ENCODE results near the gene CBARP. TPM values are rescaled to one million over a fixed set of nuclear protein-coding genes. Genes with fewer than 3 reads are reported as not detected.

The CBARP gene
- total and polyA plus RNA-seq, 2 donors: 0.09 to 0.37 TPM

DNA sequence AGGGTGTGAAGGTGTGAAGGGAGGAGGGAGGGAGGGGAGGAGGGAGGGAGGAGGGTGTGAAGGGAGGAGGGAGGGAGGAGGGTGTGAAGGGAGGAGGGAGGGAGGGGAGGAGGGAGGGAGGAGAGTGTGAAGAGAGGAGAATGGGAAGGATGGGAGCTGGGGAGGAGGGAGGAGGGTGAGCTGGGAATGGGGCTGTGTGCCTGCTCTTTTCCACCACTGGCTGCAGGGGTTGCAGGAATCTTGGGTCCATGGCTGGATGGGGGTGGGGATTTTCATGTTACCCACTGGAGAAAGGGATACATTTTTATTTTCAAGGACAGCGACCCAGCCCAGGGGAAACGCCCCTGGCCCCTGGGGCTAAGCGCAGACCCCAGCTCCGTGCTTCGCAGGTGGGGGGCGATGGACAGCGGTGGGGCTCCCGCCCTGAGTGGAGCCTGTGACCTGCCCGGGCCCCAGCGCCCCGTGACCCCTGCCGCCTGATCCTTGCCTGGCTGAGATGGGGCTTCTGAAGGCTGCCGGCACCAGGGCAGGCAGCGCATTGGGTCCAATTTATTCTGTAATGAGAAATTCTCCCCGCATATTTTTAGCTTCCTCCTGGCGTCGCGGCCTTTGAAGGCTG lies 44.9 kb upstream of the CBARP start:
- Histone ChIP-seq H3K27me3 (ENCODE audit: control insufficient read depth in 2 of 2, insufficient read depth in 1 of 2, low read length in 1 of 2) (peaks cover 44 to 47% of the 10 kb centered on the region in 2 donors), H3K27ac (ENCODE audit: low read depth in 1 of 2, low read length in 1 of 2) (no peak overlapping the region), H3K9me3 (ENCODE audit: control insufficient read depth in 2 of 2, insufficient read depth in 1 of 2, low read length in 1 of 2) (peaks cover 0 to 7% of the 10 kb centered on the region in 2 donors), H3K4me1 (ENCODE audit: control insufficient read depth in 2 of 2, insufficient read depth in 2 of 2, low read length in 2 of 2) (no peaks in the 10 kb centered on the region), H3K36me3 (ENCODE audit: control insufficient read depth in 2 of 2, insufficient read depth in 2 of 2, low read length in 1 of 2) (peaks cover 14 to 20% of the 10 kb centered on the region in 2 donors), H3K4me3 (ENCODE audit: low read length in 2 of 2) (no peak overlapping the region)
- WGBS: 91% methylated on average over 18 of the region's 18 CpGs
- DNase-seq (ENCODE audit: low read depth in 6 of 9, low spot score in 9 of 9): no peak

DNA sequence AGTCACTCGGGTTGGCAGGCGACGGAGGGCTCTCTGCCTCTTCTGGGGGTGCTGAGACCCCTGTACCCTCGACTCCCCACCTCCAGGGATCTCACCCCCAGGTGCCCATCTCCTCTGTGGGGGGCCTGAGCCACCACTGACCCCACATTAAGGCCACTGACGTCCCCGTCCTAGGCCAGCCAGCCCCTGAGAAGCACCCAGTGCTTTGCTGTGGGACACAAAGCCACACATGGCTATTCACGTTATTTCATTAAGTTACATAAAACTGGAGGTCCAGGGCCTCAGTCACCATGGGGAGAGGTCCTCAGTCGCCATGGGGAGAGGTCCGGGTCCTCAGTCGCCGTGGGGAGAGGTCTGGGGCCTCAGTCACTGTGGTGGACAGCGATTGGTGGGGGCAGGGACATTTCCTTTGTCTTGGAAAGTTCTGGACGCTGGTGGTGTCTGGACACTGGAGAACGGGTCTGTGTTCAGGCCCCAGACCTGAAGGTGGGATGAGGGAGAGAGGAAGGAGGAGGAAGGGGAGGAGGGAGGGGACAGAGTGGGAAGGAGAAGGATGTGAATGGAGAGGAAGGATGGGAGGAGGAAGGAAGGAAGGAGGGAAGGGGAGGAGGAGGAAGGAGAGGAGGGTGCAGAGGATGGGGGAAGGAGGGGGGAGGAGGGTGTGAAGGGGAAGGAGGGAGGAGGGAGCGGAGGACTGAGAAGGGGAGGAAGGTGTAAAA lies 43.9 kb upstream of the CBARP start:
- Histone ChIP-seq H3K4me1 (ENCODE audit: control insufficient read depth in 2 of 2, insufficient read depth in 2 of 2, low read length in 2 of 2) (peaks cover 4 to 8% of the 10 kb centered on the region in 2 donors), H3K36me3 (ENCODE audit: control insufficient read depth in 2 of 2, insufficient read depth in 2 of 2, low read length in 1 of 2) (peaks cover 14 to 28% of the 10 kb centered on the region in 2 donors), H3K9me3 (ENCODE audit: control insufficient read depth in 2 of 2, insufficient read depth in 1 of 2, low read length in 1 of 2) (peaks cover 0 to 8% of the 10 kb centered on the region in 2 donors), H3K4me3 (ENCODE audit: low read length in 2 of 2) (no peak overlapping the region), H3K27me3 (ENCODE audit: control insufficient read depth in 2 of 2, insufficient read depth in 1 of 2, low read length in 1 of 2) (peaks cover 35 to 37% of the 10 kb centered on the region in 2 donors), H3K27ac (ENCODE audit: low read depth in 1 of 2, low read length in 1 of 2) (no peak overlapping the region)
- 86% methylated on average over 15 of the region's 15 CpGs for WGBS
- no peak for DNase-seq (ENCODE audit: low read depth in 6 of 9, low spot score in 9 of 9)

DNA sequence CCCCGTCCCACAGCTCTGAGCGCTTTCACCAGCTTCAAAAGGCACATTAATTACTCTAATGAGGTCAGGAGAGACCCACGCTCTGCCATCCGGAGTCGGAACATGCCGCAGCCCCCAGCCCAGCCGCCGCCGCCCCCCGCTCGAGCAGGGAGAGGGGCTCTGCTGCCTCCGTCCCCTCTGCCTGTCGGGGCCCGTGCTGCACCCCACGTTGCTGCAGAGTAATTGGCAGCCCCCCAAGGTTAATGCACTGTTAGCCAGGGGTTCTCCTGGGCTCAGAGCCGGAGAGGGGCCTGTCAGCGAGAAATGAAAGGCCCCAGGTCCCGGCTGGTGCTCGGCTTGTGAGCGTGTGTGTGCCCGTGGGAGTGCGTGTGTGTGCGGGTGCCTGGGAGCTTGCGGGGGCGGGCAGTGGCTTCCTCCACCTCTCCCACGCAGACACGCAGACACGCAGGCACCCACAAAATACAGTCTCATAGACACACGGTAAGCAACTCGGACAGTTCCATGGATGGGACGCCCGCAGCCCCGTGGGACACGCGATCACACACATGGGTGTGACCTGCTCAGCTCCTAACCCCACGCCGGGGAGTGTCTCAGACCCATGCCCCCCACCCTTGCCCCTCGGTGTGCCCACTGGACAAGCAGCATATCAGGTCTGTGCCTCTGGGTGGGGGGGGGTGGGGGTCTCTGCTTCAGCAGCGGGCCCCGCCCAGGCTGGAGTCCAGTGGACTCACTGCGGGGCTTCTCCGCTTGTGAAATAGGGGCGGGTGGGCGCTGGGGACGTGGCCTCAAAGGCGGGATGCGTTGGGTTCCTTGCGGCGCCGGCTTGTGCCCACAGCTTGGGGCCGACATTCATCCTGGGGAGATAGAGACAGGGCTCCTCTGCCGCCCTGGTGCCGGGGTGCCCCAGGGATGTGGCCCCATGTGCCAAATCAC lies 43.1 kb upstream of the CBARP start:
- no peak for DNase-seq (ENCODE audit: low read depth in 6 of 9, low spot score in 9 of 9)
- 97% methylated on average over 53 of the region's 53 CpGs for WGBS
- H3K36me3 ChIP-seq (ENCODE audit: control insufficient read depth in 2 of 2, insufficient read depth in 2 of 2, low read length in 1 of 2): peaks cover 14 to 29% of the 10 kb centered on the region in 2 donors
- H3K4me1 ChIP-seq (ENCODE audit: control insufficient read depth in 2 of 2, insufficient read depth in 2 of 2, low read length in 2 of 2): peaks cover 11 to 16% of the 10 kb centered on the region in 2 donors
- no peak overlapping the region for H3K27ac ChIP-seq (ENCODE audit: low read depth in 1 of 2, low read length in 1 of 2)
- peaks cover 29 to 30% of the 10 kb centered on the region in 2 donors for H3K27me3 ChIP-seq (ENCODE audit: control insufficient read depth in 2 of 2, insufficient read depth in 1 of 2, low read length in 1 of 2)
- no peak overlapping the region for H3K4me3 ChIP-seq (ENCODE audit: low read length in 2 of 2)
- peaks cover 0 to 7% of the 10 kb centered on the region in 2 donors for H3K9me3 ChIP-seq (ENCODE audit: control insufficient read depth in 2 of 2, insufficient read depth in 1 of 2, low read length in 1 of 2)

DNA sequence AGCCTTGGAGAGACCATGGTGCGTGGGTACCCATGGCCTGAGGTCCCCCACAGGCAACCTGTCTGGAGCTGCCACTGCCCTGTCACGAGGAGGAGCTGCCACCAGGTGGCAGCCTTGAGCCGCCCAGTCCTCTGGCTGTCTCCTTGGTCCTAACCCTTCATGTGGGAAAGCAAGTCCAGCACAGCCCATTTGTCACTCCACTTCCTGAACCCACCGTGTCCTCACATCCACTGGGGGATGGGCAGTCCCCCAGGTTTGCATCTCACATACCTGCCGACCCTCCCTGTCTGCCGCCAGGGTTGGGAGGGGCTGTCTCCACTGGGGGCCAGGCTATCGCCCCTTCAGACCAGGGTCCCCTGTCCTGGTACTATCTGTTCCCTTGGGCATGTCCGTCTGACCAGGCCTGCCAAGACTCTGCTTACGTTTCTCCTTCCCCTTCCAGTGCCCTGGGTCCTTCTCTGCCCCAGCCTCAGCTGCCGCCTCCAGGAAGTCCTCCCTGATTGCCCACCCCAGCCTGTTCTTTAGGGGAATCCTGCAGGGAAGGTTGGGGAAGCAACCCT lies 42.1 kb upstream of the CBARP start:
- WGBS: 57% methylated on average over 10 of the region's 10 CpGs
- no peak overlapping the region for H3K4me3 ChIP-seq (ENCODE audit: low read length in 2 of 2)
- H3K9me3 ChIP-seq (ENCODE audit: control insufficient read depth in 2 of 2, insufficient read depth in 1 of 2, low read length in 1 of 2): peaks cover 0 to 3% of the 10 kb centered on the region in 2 donors
- H3K4me1 ChIP-seq (ENCODE audit: control insufficient read depth in 2 of 2, insufficient read depth in 2 of 2, low read length in 2 of 2): peaks cover 14 to 20% of the 10 kb centered on the region in 2 donors
- peaks cover 17 to 31% of the 10 kb centered on the region in 2 donors for H3K36me3 ChIP-seq (ENCODE audit: control insufficient read depth in 2 of 2, insufficient read depth in 2 of 2, low read length in 1 of 2)
- H3K27me3 ChIP-seq (ENCODE audit: control insufficient read depth in 2 of 2, insufficient read depth in 1 of 2, low read length in 1 of 2): peaks cover 19 to 23% of the 10 kb centered on the region in 2 donors
- peak in 4 of 9 donors; percentile 73 to 89 (median 80) for DNase-seq (ENCODE audit: low read depth in 6 of 9, low spot score in 9 of 9)
- H3K27ac ChIP-seq (ENCODE audit: low read depth in 1 of 2, low read length in 1 of 2): no peak overlapping the region

DNA sequence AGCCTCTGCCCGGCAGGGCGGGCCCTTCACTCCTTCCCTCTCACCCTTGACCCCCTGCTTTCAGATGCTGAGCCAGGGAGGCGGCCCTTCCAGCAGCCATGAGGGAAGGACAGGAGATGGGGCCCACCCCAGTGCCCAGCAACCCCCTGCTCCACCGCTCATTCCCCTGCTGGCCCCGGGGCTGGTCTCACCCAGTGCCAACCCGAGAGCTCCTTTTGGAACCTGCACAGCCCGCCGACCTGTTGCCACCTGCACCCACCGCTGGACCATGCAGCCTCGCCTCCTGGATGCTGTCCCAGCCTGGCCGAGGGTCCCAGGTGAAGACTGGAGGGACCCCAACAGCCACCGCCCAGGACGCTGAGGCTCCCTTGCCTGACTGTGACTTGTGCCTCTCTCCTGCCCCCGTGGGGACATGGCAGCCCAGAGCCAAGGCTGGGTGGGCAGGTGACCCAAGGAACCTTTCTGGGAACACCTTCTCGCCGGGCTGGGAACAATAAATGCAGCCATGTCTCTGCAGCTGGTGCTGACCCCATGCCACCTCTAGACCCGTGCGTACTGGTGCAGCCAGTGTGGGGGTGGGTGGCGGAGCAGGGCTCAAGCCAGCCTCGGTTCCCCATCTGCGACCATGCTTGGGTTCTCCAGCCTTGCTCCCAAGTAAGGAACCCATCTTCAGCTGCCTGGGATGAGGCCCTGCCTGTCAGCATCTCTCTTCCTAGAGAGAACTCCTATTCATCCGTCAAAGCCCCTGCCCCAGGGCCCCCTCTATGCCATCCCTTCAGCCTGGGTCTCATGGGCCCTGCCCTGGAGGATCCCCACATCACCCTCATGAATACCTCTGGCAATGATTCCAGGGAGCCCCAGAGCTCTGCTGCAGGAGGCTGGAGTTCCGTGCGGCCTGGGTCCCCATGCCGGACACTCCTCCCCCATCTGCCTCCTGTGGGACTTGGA lies 41.2 kb upstream of the CBARP start:
- H3K27me3 ChIP-seq (ENCODE audit: control insufficient read depth in 2 of 2, insufficient read depth in 1 of 2, low read length in 1 of 2): peaks cover 10 to 15% of the 10 kb centered on the region in 2 donors
- H3K9me3 ChIP-seq (ENCODE audit: control insufficient read depth in 2 of 2, insufficient read depth in 1 of 2, low read length in 1 of 2): peaks cover 0 to 8% of the 10 kb centered on the region in 2 donors
- H3K27ac ChIP-seq (ENCODE audit: low read depth in 1 of 2, low read length in 1 of 2): no peak overlapping the region
- no peak overlapping the region for H3K4me3 ChIP-seq (ENCODE audit: low read length in 2 of 2)
- H3K4me1 ChIP-seq (ENCODE audit: control insufficient read depth in 2 of 2, insufficient read depth in 2 of 2, low read length in 2 of 2): peaks cover 17 to 29% of the 10 kb centered on the region in 2 donors
- WGBS: 97% methylated on average over 25 of the region's 25 CpGs
- H3K36me3 ChIP-seq (ENCODE audit: control insufficient read depth in 2 of 2, insufficient read depth in 2 of 2, low read length in 1 of 2): peaks cover 26 to 40% of the 10 kb centered on the region in 2 donors
- DNase-seq (ENCODE audit: low read depth in 6 of 9, low spot score in 9 of 9): no peak

DNA sequence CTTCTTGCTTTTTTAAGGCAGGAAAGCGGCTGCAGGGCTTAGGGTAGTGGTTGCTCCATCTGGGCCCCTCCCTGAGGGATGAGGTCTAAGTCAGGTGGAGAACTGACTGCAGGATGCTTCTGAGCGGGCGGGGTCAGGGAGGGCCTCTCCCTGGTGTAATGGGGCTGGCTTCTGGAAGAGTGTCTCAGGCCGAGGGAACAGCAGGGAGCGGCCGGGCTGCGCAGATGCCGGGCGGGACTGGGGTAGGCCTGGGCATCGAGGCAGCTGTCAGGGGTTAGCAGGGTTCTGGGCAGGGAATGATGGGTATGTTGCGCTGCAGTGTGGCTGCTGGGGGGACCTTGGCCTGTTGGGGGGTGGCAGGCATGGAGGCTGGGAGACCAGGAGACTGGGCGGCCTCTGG lies 40.3 kb upstream of the CBARP start:
- no peak overlapping the region for H3K4me3 ChIP-seq (ENCODE audit: low read length in 2 of 2)
- peaks cover 35 to 49% of the 10 kb centered on the region in 2 donors for H3K36me3 ChIP-seq (ENCODE audit: control insufficient read depth in 2 of 2, insufficient read depth in 2 of 2, low read length in 1 of 2)
- no peak for DNase-seq (ENCODE audit: low read depth in 6 of 9, low spot score in 9 of 9)
- no peak overlapping the region for H3K27ac ChIP-seq (ENCODE audit: low read depth in 1 of 2, low read length in 1 of 2)
- peaks cover 0 to 8% of the 10 kb centered on the region in 2 donors for H3K9me3 ChIP-seq (ENCODE audit: control insufficient read depth in 2 of 2, insufficient read depth in 1 of 2, low read length in 1 of 2)
- H3K4me1 ChIP-seq (ENCODE audit: control insufficient read depth in 2 of 2, insufficient read depth in 2 of 2, low read length in 2 of 2): peaks cover 18 to 37% of the 10 kb centered on the region in 2 donors
- H3K27me3 ChIP-seq (ENCODE audit: control insufficient read depth in 2 of 2, insufficient read depth in 1 of 2, low read length in 1 of 2): peaks cover 1 to 6% of the 10 kb centered on the region in 2 donors
- 94% methylated on average over 12 of the region's 12 CpGs for WGBS

DNA sequence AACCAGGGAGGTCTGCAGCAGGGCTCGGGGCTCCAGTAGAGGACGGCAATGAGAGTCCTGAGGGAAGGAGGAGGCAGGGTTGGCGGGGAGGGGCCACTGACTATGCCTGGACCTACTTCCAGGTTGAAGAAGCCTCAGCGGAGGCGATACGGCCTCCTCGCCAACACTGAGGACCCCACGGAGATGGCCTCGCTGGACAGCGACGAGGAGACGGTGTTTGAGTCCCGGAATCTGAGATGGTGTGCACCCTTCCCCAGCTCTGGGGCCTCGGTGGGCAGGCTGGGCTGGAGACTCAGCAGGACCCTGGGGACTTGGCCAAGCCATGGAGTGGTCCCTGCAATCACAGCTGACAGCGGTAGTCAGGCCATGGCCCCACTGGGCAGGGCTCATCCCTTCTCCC lies 39.3 kb upstream of the CBARP start:
- Histone ChIP-seq H3K36me3 (ENCODE audit: control insufficient read depth in 2 of 2, insufficient read depth in 2 of 2, low read length in 1 of 2) (peaks cover 42 to 59% of the 10 kb centered on the region in 2 donors), H3K27ac (ENCODE audit: low read depth in 1 of 2, low read length in 1 of 2) (peak overlapping the region; percentile 96 to 100), H3K27me3 (ENCODE audit: control insufficient read depth in 2 of 2, insufficient read depth in 1 of 2, low read length in 1 of 2) (no peaks in the 10 kb centered on the region), H3K9me3 (ENCODE audit: control insufficient read depth in 2 of 2, insufficient read depth in 1 of 2, low read length in 1 of 2) (peaks cover 0 to 8% of the 10 kb centered on the region in 2 donors), H3K4me1 (ENCODE audit: control insufficient read depth in 2 of 2, insufficient read depth in 2 of 2, low read length in 2 of 2) (peaks cover 18 to 46% of the 10 kb centered on the region in 2 donors), H3K4me3 (ENCODE audit: low read length in 2 of 2) (no peak overlapping the region)
- WGBS: 96% methylated on average over 15 of the region's 15 CpGs
- no peak for DNase-seq (ENCODE audit: low read depth in 6 of 9, low spot score in 9 of 9)

DNA sequence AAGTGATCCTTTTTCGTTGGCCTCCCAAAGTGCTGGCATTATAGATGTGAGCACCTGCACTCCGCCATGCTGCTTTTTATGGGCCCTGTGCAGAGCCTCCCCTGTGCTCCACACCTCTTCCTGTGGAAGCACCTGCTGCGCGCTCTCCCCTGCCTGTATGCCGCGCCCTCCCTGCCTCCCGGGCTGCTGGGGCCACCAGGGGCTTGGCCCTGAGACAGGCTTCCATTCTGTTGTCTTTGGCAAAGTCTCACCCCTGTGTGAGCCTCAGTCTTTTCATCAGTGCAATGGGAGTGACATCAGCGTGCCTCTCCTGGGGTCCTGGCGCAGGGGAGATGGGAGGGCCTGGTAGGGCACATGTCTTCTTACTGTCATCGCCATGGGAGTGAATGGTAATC lies 38.8 kb upstream of the CBARP start:
- Histone ChIP-seq H3K27ac (ENCODE audit: low read depth in 1 of 2, low read length in 1 of 2) (peak overlapping the region; percentile 96 to 100), H3K27me3 (ENCODE audit: control insufficient read depth in 2 of 2, insufficient read depth in 1 of 2, low read length in 1 of 2) (no peaks in the 10 kb centered on the region), H3K36me3 (ENCODE audit: control insufficient read depth in 2 of 2, insufficient read depth in 2 of 2, low read length in 1 of 2) (peaks cover 47 to 64% of the 10 kb centered on the region in 2 donors), H3K4me3 (ENCODE audit: low read length in 2 of 2) (peak overlapping the region; percentile 62 to 84), H3K4me1 (ENCODE audit: control insufficient read depth in 2 of 2, insufficient read depth in 2 of 2, low read length in 2 of 2) (peaks cover 18 to 50% of the 10 kb centered on the region in 2 donors), H3K9me3 (ENCODE audit: control insufficient read depth in 2 of 2, insufficient read depth in 1 of 2, low read length in 1 of 2) (peaks cover 0 to 8% of the 10 kb centered on the region in 2 donors)
- peak in 2 of 9 donors; percentile 59 to 74 for DNase-seq (ENCODE audit: low read depth in 6 of 9, low spot score in 9 of 9)
- 32% methylated on average over 10 of the region's 10 CpGs for WGBS
